Activated CD8-positive, alpha-beta T cell treated with anti-CD3 and anti-CD28 coated beads for 36 hours (primary cell): ENCODE results near the gene TRANK1. TPM values are rescaled to one million over a fixed set of nuclear protein-coding genes. Genes with fewer than 3 reads are reported as not detected.
A peak's percentile ranks its signal among the peaks of the same experiment; 100 is the strongest.

Source experiments
- ATAC-seq: fragments of 200-7000 bp; cut with Tn5 transposase; one replicate; pipeline ENCODE4 v1.10.0; 2021; ENCODE audit warnings: mild to moderate bottlenecking, moderate library complexity
- CTCF ChIA-PET: fragments of 350-600 bp; sonication (Branson Sonifier 250); formaldehyde crosslinking; loops from one replicate; lab custom pipeline; 2021; ENCODE audit warnings: antibody characterized with exemption; lab: Charles Lee
- POLR2A ChIA-PET: fragments of 350-600 bp; sonication (Branson Sonifier 250); formaldehyde crosslinking; loops from one replicate; lab custom pipeline; 2021; ENCODE audit warnings: antibody characterized with exemption; lab: Charles Lee
- DNase-seq: peaks from one replicate; pipeline ENCODE4 v3.0.0-alpha.2; 2020
- H3K27ac Mint-ChIP-seq: one replicate; pipeline ENCODE4 v1.8.0; 2021; ENCODE audit warnings: mild to moderate bottlenecking, mixed read lengths
- H3K27me3 Mint-ChIP-seq: one replicate; pipeline ENCODE4 v1.8.0; 2021; ENCODE audit warnings: mixed read lengths
- H3K36me3 Mint-ChIP-seq: one replicate; pipeline ENCODE4 v1.8.0; 2021; ENCODE audit warnings: low read depth, mixed read lengths
- H3K4me1 Mint-ChIP-seq: one replicate; pipeline ENCODE4 v1.8.0; 2021; ENCODE audit warnings: low read depth, mixed read lengths
- H3K4me3 Mint-ChIP-seq: one replicate; pipeline ENCODE4 v1.8.0; 2021; ENCODE audit warnings: mild to moderate bottlenecking, moderate library complexity, mixed read lengths
- H3K9me3 Mint-ChIP-seq: one replicate; pipeline ENCODE4 v1.8.0; 2021; ENCODE audit warnings: mixed read lengths
- intact Hi-C: fragments of 100-400 bp; cut with micrococcal nuclease; formaldehyde crosslinking; loops from one replicate; pipeline ENCODE4 v1.10.0; 2022
- total RNA-seq, 2 experiments: library from RNA; stranded (reverse); gene quantifications; one replicate each; pipeline ENCODE4 v1.2.3, GENCODE V29; 2021
- TF ChIP-seq, protein P1 (sequence below): fragments of 200-600 bp; IDR thresholded peaks from one replicate; pipeline ENCODE4 v1.8.0; 2022; ENCODE audit warnings: antibody characterized with exemption, mild to moderate bottlenecking

The TRANK1 gene
- total RNA-seq, 2 experiments from 2014 or later, result 16.0 to 17.4 TPM

DNA sequence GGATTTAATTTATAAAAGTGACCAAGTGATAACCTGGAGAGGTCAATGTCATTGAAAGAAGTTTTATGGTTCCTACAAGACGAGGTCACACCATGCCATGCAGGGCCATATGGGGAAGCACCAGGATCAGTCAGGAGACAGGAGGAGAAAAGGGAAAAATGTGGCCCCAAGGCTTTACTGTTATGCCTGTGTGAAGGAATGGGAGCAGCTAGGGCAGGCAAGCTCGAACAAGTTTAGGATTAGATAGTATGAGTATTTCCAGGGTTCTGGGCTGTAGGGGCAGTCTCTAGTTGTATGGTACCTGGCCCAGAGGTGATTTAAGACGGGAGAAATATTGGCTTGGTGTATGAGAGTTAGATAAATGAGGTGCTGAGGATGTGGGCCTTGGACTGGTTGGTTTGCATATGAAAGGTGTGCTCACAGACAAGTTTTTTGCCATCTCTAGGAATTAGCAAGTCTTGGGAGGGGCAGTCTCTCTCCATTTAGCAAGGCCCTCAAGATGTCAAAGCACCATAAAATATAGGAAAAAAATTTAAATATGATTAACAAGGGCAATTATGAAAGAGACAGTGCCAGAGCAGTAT lies 144.2 kb downstream of the TRANK1 start:
- TF ChIP-seq, protein P1, sequence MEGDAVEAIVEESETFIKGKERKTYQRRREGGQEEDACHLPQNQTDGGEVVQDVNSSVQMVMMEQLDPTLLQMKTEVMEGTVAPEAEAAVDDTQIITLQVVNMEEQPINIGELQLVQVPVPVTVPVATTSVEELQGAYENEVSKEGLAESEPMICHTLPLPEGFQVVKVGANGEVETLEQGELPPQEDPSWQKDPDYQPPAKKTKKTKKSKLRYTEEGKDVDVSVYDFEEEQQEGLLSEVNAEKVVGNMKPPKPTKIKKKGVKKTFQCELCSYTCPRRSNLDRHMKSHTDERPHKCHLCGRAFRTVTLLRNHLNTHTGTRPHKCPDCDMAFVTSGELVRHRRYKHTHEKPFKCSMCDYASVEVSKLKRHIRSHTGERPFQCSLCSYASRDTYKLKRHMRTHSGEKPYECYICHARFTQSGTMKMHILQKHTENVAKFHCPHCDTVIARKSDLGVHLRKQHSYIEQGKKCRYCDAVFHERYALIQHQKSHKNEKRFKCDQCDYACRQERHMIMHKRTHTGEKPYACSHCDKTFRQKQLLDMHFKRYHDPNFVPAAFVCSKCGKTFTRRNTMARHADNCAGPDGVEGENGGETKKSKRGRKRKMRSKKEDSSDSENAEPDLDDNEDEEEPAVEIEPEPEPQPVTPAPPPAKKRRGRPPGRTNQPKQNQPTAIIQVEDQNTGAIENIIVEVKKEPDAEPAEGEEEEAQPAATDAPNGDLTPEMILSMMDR, result no peak
- ATAC-seq, result no peak
- POLR2A ChIA-PET, result no interaction called here
- intact Hi-C loops, result no loop called here
- H3K4me3 Mint-ChIP-seq, result no peak overlapping the region
- CTCF ChIA-PET, result no interaction called here
- peaks cover 12% of the 10 kb centered on the region for H3K27me3 Mint-ChIP-seq
- H3K9me3 Mint-ChIP-seq, result peaks cover 1% of the 10 kb centered on the region
- no peak for DNase-seq
- no peaks in the 10 kb centered on the region for H3K36me3 Mint-ChIP-seq
- H3K4me1 Mint-ChIP-seq, result no peaks in the 10 kb centered on the region
- H3K27ac Mint-ChIP-seq, result no peak overlapping the region

DNA sequence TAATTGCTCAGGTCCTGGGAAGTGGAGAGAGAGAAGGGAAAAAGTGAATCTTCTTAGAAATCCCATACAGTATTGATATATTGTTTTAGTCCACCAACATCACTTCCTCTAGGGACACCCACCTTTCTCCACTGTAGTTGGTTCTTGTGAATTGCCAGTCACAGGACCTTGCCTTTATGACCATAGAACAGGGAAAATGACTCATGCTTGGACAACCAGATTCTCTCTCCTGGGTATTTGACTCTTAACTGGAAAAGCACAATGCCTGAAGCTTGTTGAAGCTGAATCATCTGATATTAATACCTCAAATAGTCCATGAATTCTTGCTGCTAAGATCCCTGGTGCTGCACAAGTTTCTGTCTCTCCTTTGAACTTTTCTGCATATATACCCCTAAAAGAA lies 148.0 kb downstream of the TRANK1 start:
- no peaks in the 10 kb centered on the region for H3K9me3 Mint-ChIP-seq
- ATAC-seq, result no peak
- TF ChIP-seq, protein P1, result no peak
- H3K36me3 Mint-ChIP-seq, result no peaks in the 10 kb centered on the region
- no peak for DNase-seq
- intact Hi-C loops, result loop anchor here (10.0 kb wide), 1 partner anchor 158 kb away; no protein-coding TSS in a partner anchor
- no peak overlapping the region for H3K27ac Mint-ChIP-seq
- no peaks in the 10 kb centered on the region for H3K4me1 Mint-ChIP-seq
- H3K4me3 Mint-ChIP-seq, result no peak overlapping the region
- POLR2A ChIA-PET, result no interaction called here
- CTCF ChIA-PET, result interaction anchor here (1.0 kb wide), 1 partner anchor 72 kb away, joined by 3 read pairs; no protein-coding TSS in a partner anchor
- peaks cover 10% of the 10 kb centered on the region for H3K27me3 Mint-ChIP-seq

DNA sequence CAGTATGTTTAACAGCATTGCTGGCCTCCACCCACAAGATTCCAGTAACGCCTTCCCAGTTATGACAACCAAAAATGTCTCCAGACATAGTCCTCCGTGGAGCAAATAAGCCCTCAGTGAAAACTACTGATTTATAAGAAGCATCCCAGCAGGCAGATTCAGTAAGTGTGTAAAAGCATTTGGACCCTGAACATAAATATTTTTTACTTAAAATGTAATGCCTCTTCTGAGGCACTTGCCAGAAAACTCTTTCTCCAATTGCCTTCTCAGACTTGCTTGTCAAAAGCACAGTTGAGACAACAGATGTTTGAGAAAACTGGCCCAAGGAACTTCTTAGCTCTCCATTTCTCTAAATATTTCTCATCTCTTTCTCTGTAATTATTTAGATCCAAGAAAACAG lies 148.7 kb downstream of the TRANK1 start:
- peaks cover 5% of the 10 kb centered on the region for H3K27me3 Mint-ChIP-seq
- ChIA-PET POLR2A (no interaction called here), CTCF (interaction anchor here (4.7 kb wide), 1 partner anchor 162 kb away, joined by 22 read pairs; no protein-coding TSS in a partner anchor)
- intact Hi-C loops, result loop anchor here (10.0 kb wide), 1 partner anchor 159 kb away; no protein-coding TSS in a partner anchor
- TF ChIP-seq, protein P1, result no peak
- DNase-seq (no peak), ATAC-seq (no peak)
- H3K4me3 Mint-ChIP-seq, result no peak overlapping the region
- H3K27ac Mint-ChIP-seq, result no peak overlapping the region
- H3K36me3 Mint-ChIP-seq, result no peaks in the 10 kb centered on the region
- H3K9me3 Mint-ChIP-seq, result no peaks in the 10 kb centered on the region
- H3K4me1 Mint-ChIP-seq, result no peaks in the 10 kb centered on the region

DNA sequence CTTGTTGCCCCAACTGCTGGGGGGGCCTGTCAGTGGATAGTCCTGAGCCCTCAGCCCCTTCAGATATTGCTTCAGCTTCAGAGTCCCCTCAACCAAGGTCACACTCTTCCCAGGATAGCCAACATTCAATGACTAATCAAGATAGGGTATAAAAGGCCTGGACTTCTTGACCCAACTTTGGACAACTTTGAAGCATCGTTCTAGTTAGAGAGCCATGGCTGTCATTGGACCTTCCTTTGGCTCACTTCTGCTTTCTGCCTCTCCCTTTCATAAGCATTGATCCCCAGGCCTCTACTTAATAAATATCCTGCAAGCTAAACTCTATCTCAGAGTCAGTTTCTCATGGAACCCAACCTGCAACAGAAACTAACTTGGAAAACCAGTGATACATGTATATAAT lies 149.2 kb downstream of the TRANK1 start:
- intact Hi-C loops, result loop anchor here (10.0 kb wide), 1 partner anchor 159 kb away; no protein-coding TSS in a partner anchor
- H3K4me3 Mint-ChIP-seq, result no peak overlapping the region
- H3K36me3 Mint-ChIP-seq, result no peaks in the 10 kb centered on the region
- H3K9me3 Mint-ChIP-seq, result no peaks in the 10 kb centered on the region
- CTCF ChIA-PET, result interaction anchor here (4.7 kb wide), 1 partner anchor 163 kb away, joined by 22 read pairs; no protein-coding TSS in a partner anchor
- H3K27ac Mint-ChIP-seq, result no peak overlapping the region
- peaks cover 2% of the 10 kb centered on the region for H3K27me3 Mint-ChIP-seq
- no peak for DNase-seq
- TF ChIP-seq, protein P1, result no peak
- H3K4me1 Mint-ChIP-seq, result no peaks in the 10 kb centered on the region
- POLR2A ChIA-PET, result no interaction called here
- no peak for ATAC-seq

DNA sequence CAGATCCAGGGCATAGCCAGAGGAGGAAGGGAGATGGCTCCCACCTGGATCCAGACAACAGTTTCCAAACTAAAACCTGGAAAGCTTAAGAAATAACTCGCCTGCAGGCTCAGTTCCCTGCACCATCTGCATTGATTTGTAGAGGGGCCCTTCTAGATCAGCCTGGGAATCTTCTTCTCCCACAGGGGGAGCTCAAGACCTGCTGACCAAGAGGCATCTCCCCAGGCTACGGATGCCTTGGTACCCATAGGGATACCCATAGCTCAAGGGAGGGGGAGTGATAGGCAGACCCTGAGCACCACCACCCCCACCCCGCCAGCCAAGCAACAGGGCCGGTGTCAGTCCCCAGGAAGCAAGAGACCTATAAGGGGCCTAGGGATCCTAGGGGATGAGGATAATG lies 152.5 kb downstream of the TRANK1 start:
- H3K27me3 Mint-ChIP-seq, result no peaks in the 10 kb centered on the region
- no peak overlapping the region for H3K4me3 Mint-ChIP-seq
- H3K36me3 Mint-ChIP-seq, result no peaks in the 10 kb centered on the region
- intact Hi-C loops, result loop anchor here (10.0 kb wide), 1 partner anchor 162 kb away; no protein-coding TSS in a partner anchor
- ATAC-seq, result peak; percentile 42
- no peak overlapping the region for H3K27ac Mint-ChIP-seq
- TF ChIP-seq, protein P1, result no peak
- ChIA-PET CTCF (interaction anchor here (1.0 to 4.7 kb wide), 4 partner anchors 72 to 166 kb away, joined by 3 to 22 read pairs (median 11); no protein-coding TSS in a partner anchor), POLR2A (interaction anchor here (1.4 kb wide), 1 partner anchor 9 kb away, joined by 3 read pairs; no protein-coding TSS in a partner anchor)
- DNase-seq, result peak; percentile 34
- no peaks in the 10 kb centered on the region for H3K9me3 Mint-ChIP-seq
- no peaks in the 10 kb centered on the region for H3K4me1 Mint-ChIP-seq
